Measurements from ENCODE around the gene ZNF467. TPM values are rescaled to one million over a fixed set of nuclear protein-coding genes. Genes with fewer than 3 reads are reported as not detected.

The ZNF467 gene
- total RNA-seq, 2 donors from 2014 or later, result 0.91 to 2.5 TPM

DNA sequence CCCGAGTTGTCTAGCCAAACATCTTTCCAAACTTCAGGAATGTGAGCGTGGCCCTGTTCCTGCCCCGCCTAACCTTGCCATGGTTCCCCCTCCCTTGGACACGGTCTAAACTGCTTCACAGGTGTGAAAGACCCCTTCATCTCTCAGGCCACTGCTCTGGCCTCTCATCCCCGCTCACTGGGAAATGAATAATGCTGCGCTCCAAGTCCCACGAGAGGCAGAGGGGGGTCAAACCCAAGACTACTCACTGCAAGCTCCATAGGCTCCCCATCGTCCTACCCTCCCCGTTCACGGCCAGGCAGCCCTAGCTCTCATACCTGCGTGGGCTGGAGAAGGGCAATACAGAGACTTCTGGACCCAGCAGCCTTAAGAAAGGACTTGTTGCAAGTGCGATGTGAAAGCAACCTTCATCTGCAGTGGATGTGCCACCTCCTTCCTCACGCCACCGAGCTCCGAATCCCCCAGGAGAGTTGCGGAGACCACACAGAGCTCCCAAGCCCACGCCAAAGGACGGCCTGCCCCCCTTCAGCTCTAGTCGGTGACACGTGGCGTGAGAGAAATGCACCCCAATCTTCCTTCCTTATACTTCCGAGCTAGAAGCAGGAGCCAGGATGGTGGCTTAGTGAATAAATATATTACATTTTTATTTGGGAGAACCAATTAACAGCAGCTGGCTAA, 9.7 kb downstream of the ZNF467 start:
- Mint-ChIP-seq H3K27me3 (ENCODE audit: insufficient read depth) (peaks cover 100% of the 10 kb centered on the region), H3K9me3 (no peaks in the 10 kb centered on the region), H3K36me3 (ENCODE audit: low read depth) (no peaks in the 10 kb centered on the region), H3K27ac (no peak overlapping the region), H3K4me3 (no peak overlapping the region), H3K4me1 (peaks cover 8% of the 10 kb centered on the region)
- no peaks in the 10 kb centered on the region for H3K36me3 ChIP-seq (ENCODE audit: control insufficient read depth, insufficient read depth, low read length)
- no peak overlapping the region for H3K9ac ChIP-seq (ENCODE audit: extremely low read depth, low read length, poor library complexity, severe bottlenecking)
- H3K4me3 ChIP-seq (ENCODE audit: low read length), result no peak overlapping the region
- TF ChIP-seq, protein P1, sequence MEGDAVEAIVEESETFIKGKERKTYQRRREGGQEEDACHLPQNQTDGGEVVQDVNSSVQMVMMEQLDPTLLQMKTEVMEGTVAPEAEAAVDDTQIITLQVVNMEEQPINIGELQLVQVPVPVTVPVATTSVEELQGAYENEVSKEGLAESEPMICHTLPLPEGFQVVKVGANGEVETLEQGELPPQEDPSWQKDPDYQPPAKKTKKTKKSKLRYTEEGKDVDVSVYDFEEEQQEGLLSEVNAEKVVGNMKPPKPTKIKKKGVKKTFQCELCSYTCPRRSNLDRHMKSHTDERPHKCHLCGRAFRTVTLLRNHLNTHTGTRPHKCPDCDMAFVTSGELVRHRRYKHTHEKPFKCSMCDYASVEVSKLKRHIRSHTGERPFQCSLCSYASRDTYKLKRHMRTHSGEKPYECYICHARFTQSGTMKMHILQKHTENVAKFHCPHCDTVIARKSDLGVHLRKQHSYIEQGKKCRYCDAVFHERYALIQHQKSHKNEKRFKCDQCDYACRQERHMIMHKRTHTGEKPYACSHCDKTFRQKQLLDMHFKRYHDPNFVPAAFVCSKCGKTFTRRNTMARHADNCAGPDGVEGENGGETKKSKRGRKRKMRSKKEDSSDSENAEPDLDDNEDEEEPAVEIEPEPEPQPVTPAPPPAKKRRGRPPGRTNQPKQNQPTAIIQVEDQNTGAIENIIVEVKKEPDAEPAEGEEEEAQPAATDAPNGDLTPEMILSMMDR (conservative IDR thresholded peaks at IDR 0.05), result no peak
- H3K27me3 ChIP-seq (ENCODE audit: control insufficient read depth, insufficient read depth, low read length, poor library complexity, severe bottlenecking), result peaks cover 85% of the 10 kb centered on the region
- DNase-seq, result no peak
- no peaks in the 10 kb centered on the region for H3K9me3 ChIP-seq (ENCODE audit: control insufficient read depth, low read length)
- 81 to 87% methylated on average over 13 to 21 of the region's 22 CpGs for WGBS, 2 experiments (ENCODE audit: insufficient coverage in 1 of 2, insufficient read length in 1 of 2)
- no peaks in the 10 kb centered on the region for H3K4me1 ChIP-seq (ENCODE audit: control insufficient read depth, insufficient read depth, low read length)
- H3K27ac ChIP-seq (ENCODE audit: low read depth, low read length), result no peak overlapping the region

DNA sequence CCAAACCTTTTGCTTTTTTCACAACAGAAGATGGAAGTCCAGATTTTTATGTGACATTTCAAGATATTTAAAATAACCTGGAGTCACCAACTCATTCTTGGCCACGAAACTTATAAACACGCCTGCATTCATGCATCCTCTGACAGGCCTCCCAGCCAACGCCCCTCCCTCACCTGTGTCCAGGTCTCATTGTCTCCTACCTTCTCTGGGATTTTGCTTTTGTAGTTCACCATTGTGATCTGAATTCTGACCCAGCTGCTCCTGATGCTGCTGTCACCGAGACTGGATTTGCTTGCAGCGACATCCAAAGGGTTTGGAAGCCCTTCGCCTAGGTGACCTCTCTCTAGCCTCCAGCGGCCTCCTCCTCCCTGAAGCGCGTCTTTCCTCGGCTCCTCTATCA, 10.8 kb downstream of the ZNF467 start:
- no peaks in the 10 kb centered on the region for H3K36me3 Mint-ChIP-seq (ENCODE audit: low read depth)
- peaks cover 94% of the 10 kb centered on the region for H3K27me3 Mint-ChIP-seq (ENCODE audit: insufficient read depth)
- peaks cover 74% of the 10 kb centered on the region for H3K27me3 ChIP-seq (ENCODE audit: control insufficient read depth, insufficient read depth, low read length, poor library complexity, severe bottlenecking)
- no peak overlapping the region for H3K4me3 ChIP-seq (ENCODE audit: low read length)
- no peak overlapping the region for H3K9ac ChIP-seq (ENCODE audit: extremely low read depth, low read length, poor library complexity, severe bottlenecking)
- no peak overlapping the region for H3K27ac ChIP-seq (ENCODE audit: low read depth, low read length)
- peaks cover 8% of the 10 kb centered on the region for H3K4me1 Mint-ChIP-seq
- DNase-seq, result no peak
- no peaks in the 10 kb centered on the region for H3K9me3 ChIP-seq (ENCODE audit: control insufficient read depth, low read length)
- H3K4me1 ChIP-seq (ENCODE audit: control insufficient read depth, insufficient read depth, low read length), result no peaks in the 10 kb centered on the region
- 90 to 91% methylated on average over 8 to 10 of the region's 10 CpGs for WGBS, 2 experiments (ENCODE audit: insufficient coverage in 1 of 2, insufficient read length in 1 of 2)
- TF ChIP-seq, protein P1 (conservative IDR thresholded peaks at IDR 0.05), result no peak
- no peaks in the 10 kb centered on the region for H3K9me3 Mint-ChIP-seq
- H3K27ac Mint-ChIP-seq, result no peak overlapping the region
- no peaks in the 10 kb centered on the region for H3K36me3 ChIP-seq (ENCODE audit: control insufficient read depth, insufficient read depth, low read length)
- H3K4me3 Mint-ChIP-seq, result no peak overlapping the region

DNA sequence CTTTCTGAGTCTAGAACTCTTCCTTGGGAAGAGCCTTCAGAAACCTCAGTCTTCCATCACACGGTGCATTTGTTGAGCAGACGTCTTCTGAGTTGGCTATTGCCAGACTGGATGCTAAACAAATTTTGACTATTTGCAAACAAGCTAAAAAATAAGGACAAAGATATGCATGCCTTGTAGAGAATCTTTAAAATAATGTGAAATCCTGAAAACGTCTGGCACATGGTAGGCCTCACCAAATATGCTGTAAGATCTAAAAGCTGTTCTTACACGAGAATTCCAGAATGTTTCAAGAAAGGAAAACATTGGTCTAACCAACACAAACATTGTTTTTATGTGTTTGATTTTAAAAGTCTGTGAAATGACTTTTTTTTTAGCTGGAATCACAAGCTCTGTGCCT, 11.3 kb downstream of the ZNF467 start:
- Mint-ChIP-seq H3K27ac (no peak overlapping the region), H3K9me3 (no peaks in the 10 kb centered on the region), H3K36me3 (ENCODE audit: low read depth) (no peaks in the 10 kb centered on the region), H3K27me3 (ENCODE audit: insufficient read depth) (peaks cover 89% of the 10 kb centered on the region), H3K4me3 (no peak overlapping the region), H3K4me1 (peaks cover 8% of the 10 kb centered on the region)
- Histone ChIP-seq H3K27ac (ENCODE audit: low read depth, low read length) (no peak overlapping the region), H3K9ac (ENCODE audit: extremely low read depth, low read length, poor library complexity, severe bottlenecking) (no peak overlapping the region), H3K9me3 (ENCODE audit: control insufficient read depth, low read length) (no peaks in the 10 kb centered on the region), H3K36me3 (ENCODE audit: control insufficient read depth, insufficient read depth, low read length) (no peaks in the 10 kb centered on the region), H3K4me3 (ENCODE audit: low read length) (no peak overlapping the region), H3K27me3 (ENCODE audit: control insufficient read depth, insufficient read depth, low read length, poor library complexity, severe bottlenecking) (peaks cover 68% of the 10 kb centered on the region), H3K4me1 (ENCODE audit: control insufficient read depth, insufficient read depth, low read length) (no peaks in the 10 kb centered on the region)
- no peak for DNase-seq
- TF ChIP-seq, protein P1 (conservative IDR thresholded peaks at IDR 0.05), result no peak
- 88 to 96% methylated on average over 4 of the region's 4 CpGs for WGBS, 2 experiments (ENCODE audit: insufficient coverage in 1 of 2, insufficient read length in 1 of 2)

All from endodermal cell (in vitro differentiated cells).